ENCODE results near the gene MDGA2. TPM values are rescaled to one million over a fixed set of nuclear protein-coding genes. Genes with fewer than 3 reads are reported as not detected.
"Not testable (repeated sequence)": the region's sequence is repeated elsewhere in the genome, so short reads cannot be mapped to it uniquely, and the experiment has no call there.

Gene MDGA2
- total RNA-seq, 2 experiments from 2014 or later, result not detected

GRCh38 chr14:47637753-47638152, 37.7 kb downstream of the MDGA2 start:
- H3K4me1 ChIP-seq (ENCODE audit: insufficient read depth, low read length), result no peaks in the 10 kb centered on the region
- H3K9me3 ChIP-seq (ENCODE audit: control insufficient read depth in 1 of 2, insufficient read depth in 1 of 2, low read length in 2 of 2), result no peaks in the 10 kb centered on the region
- DNase-seq (no peak), ATAC-seq (ENCODE audit: poor library complexity) (no peak)
- H3K27me3 ChIP-seq (ENCODE audit: control insufficient read depth in 1 of 2, insufficient read depth in 2 of 2, low read length in 2 of 2), result no peaks in the 10 kb centered on the region
- Mint-ChIP-seq H3K36me3 (ENCODE audit: low read depth) (no peaks in the 10 kb centered on the region), H3K27ac (no peak overlapping the region), H3K4me1 (ENCODE audit: low read depth) (no peaks in the 10 kb centered on the region), H3K9me3 (no peaks in the 10 kb centered on the region), H3K4me3 (no peak overlapping the region), H3K27me3 (no peaks in the 10 kb centered on the region)
- ChIA-PET CTCF (no interaction called here), POLR2A (no interaction called here)
- H3K27ac ChIP-seq (ENCODE audit: low read depth in 1 of 2, low read length in 2 of 2), result no peak overlapping the region
- H3K36me3 ChIP-seq (ENCODE audit: insufficient read depth, low read length), result no peaks in the 10 kb centered on the region
- no peak overlapping the region for H3K4me3 ChIP-seq (ENCODE audit: low read length)
- intact Hi-C loops (cut with DNase I, micrococcal nuclease), result no loop called here
- TF ChIP-seq CTCF (IDR thresholded peaks at IDR 0.05), result no peak

- no peak for TF ChIP-seq CTCF (IDR thresholded peaks at IDR 0.05)
- H3K27ac ChIP-seq (ENCODE audit: low read depth in 1 of 2, low read length in 2 of 2), result no peak overlapping the region
- ATAC-seq (ENCODE audit: poor library complexity), result no peak
- Mint-ChIP-seq H3K27ac (no peak overlapping the region), H3K9me3 (peaks cover 2% of the 10 kb centered on the region), H3K27me3 (no peaks in the 10 kb centered on the region), H3K4me1 (ENCODE audit: low read depth) (no peaks in the 10 kb centered on the region), H3K36me3 (ENCODE audit: low read depth) (no peaks in the 10 kb centered on the region), H3K4me3 (no peak overlapping the region)
- H3K4me1 ChIP-seq (ENCODE audit: insufficient read depth, low read length), result no peaks in the 10 kb centered on the region
- ChIA-PET CTCF (no interaction called here), POLR2A (no interaction called here)
- no peaks in the 10 kb centered on the region for H3K36me3 ChIP-seq (ENCODE audit: insufficient read depth, low read length)
- no peak overlapping the region for H3K4me3 ChIP-seq (ENCODE audit: low read length)
- H3K9me3 ChIP-seq (ENCODE audit: control insufficient read depth in 1 of 2, insufficient read depth in 1 of 2, low read length in 2 of 2), result peaks cover 0 to 13% of the 10 kb centered on the region in 2 experiments
- intact Hi-C loops (cut with DNase I, micrococcal nuclease), result no loop called here
- DNase-seq, result peak in 1 of 14 experiments; percentile 5
- no peaks in the 10 kb centered on the region for H3K27me3 ChIP-seq (ENCODE audit: control insufficient read depth in 1 of 2, insufficient read depth in 2 of 2, low read length in 2 of 2)
Observed at GRCh38 chr14:47626151-47627035, 49.0 kb downstream of the MDGA2 start.

- H3K4me3 ChIP-seq (ENCODE audit: low read length); H3K27me3 Mint-ChIP-seq; H3K4me1 ChIP-seq (ENCODE audit: insufficient read depth, low read length); H3K27ac ChIP-seq (ENCODE audit: low read depth in 1 of 2, low read length in 2 of 2); H3K4me1 Mint-ChIP-seq (ENCODE audit: low read depth); H3K4me3 Mint-ChIP-seq; POLR2A ChIA-PET; H3K27me3 ChIP-seq (ENCODE audit: control insufficient read depth in 1 of 2, insufficient read depth in 2 of 2, low read length in 2 of 2); H3K36me3 ChIP-seq (ENCODE audit: insufficient read depth, low read length); H3K27ac Mint-ChIP-seq; DNase-seq; ATAC-seq (ENCODE audit: poor library complexity); H3K36me3 Mint-ChIP-seq (ENCODE audit: low read depth); CTCF ChIA-PET; intact Hi-C loops (cut with DNase I, micrococcal nuclease); H3K9me3 Mint-ChIP-seq: not testable (repeated sequence)
- peaks cover 0 to 13% of the 10 kb centered on the region in 2 experiments for H3K9me3 ChIP-seq (ENCODE audit: control insufficient read depth in 1 of 2, insufficient read depth in 1 of 2, low read length in 2 of 2)
Observed at GRCh38 chr14:47624126-47624525, 51.3 kb downstream of the MDGA2 start.

DNA sequence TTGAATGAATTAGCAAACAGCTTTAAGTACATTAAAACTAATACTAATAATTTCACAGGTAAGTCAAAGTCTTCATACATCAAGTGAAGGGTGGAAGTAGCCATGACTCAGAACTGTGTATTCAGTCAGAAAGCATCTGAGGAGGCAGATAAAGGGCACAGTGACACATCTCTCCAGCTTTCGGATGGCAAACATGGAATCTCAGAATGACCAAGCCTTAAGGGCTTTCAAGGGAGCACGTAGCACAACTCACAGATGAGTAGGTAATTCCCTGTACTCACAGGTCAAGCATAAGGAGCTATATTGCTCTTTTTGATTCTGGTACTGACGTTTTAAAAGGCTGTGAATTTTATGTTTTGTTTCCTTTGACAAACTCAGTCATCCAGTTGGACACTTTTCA, 56.0 kb downstream of the MDGA2 start:
- ChIA-PET CTCF (no interaction called here), POLR2A (no interaction called here)
- Histone ChIP-seq H3K27me3 (ENCODE audit: control insufficient read depth in 1 of 2, insufficient read depth in 2 of 2, low read length in 2 of 2) (no peaks in the 10 kb centered on the region), H3K4me3 (ENCODE audit: low read length) (no peak overlapping the region), H3K36me3 (ENCODE audit: insufficient read depth, low read length) (no peaks in the 10 kb centered on the region), H3K9me3 (ENCODE audit: control insufficient read depth in 1 of 2, insufficient read depth in 1 of 2, low read length in 2 of 2) (peaks cover 0 to 5% of the 10 kb centered on the region in 2 experiments), H3K27ac (ENCODE audit: low read depth in 1 of 2, low read length in 2 of 2) (no peak overlapping the region), H3K4me1 (ENCODE audit: insufficient read depth, low read length) (no peaks in the 10 kb centered on the region)
- no peaks in the 10 kb centered on the region for H3K27me3 Mint-ChIP-seq
- H3K4me3 Mint-ChIP-seq, result no peak overlapping the region
- intact Hi-C loops (cut with DNase I, micrococcal nuclease), result no loop called here
- H3K4me1 Mint-ChIP-seq (ENCODE audit: low read depth), result no peaks in the 10 kb centered on the region
- H3K36me3 Mint-ChIP-seq (ENCODE audit: low read depth), result no peaks in the 10 kb centered on the region
- H3K9me3 Mint-ChIP-seq, result no peaks in the 10 kb centered on the region
- no peak overlapping the region for H3K27ac Mint-ChIP-seq
- ATAC-seq (ENCODE audit: poor library complexity), result no peak
- DNase-seq, result no peak
- TF ChIP-seq CTCF (IDR thresholded peaks at IDR 0.05), result no peak

Data from CD4-positive, alpha-beta T cell (primary cell).